ENCODE results near the gene IGLL1.
A peak's percentile ranks its signal among the peaks of the same experiment; 100 is the strongest.

IGLL1 gene

DNA sequence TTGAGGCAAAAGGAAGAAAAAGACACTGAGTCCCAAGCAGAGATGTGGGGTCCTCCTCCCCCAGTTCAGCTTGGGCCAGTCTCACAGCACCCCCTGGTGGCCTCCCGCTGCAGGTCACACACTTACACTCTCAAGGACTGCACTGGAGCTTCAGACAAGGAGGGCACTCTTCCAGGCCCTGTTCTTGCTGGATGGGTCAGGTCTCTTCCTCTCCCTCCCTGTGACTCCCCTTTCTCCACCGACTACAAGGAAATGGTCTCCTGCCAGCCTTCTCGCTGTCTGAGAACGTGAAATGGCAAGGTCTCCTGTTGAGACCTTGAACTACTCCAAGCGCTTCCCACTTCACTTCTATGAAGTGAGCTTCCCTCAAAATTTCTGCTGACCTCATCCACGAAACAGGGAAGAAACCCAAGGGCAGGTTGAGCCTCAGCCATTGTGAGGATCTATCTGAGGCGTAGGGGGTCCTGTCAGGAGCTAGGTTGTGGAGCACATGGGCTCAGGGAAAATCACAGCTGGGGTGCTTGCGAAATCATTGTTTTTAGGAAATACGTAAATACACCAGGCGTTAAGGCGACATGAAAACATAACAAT, 11.2 kb upstream of the IGLL1 start:
- DNase-seq: peak; percentile 81
- Histone ChIP-seq H3K27me3 (no peaks in the 10 kb centered on the region), H3K4me1 (no peaks in the 10 kb centered on the region), H3K9me3 (no peaks in the 10 kb centered on the region), H3K4me3 (ENCODE audit: low read depth, low read length) (no peak overlapping the region), H3K36me3 (no peaks in the 10 kb centered on the region)
- TF ChIP-seq, protein P1, sequence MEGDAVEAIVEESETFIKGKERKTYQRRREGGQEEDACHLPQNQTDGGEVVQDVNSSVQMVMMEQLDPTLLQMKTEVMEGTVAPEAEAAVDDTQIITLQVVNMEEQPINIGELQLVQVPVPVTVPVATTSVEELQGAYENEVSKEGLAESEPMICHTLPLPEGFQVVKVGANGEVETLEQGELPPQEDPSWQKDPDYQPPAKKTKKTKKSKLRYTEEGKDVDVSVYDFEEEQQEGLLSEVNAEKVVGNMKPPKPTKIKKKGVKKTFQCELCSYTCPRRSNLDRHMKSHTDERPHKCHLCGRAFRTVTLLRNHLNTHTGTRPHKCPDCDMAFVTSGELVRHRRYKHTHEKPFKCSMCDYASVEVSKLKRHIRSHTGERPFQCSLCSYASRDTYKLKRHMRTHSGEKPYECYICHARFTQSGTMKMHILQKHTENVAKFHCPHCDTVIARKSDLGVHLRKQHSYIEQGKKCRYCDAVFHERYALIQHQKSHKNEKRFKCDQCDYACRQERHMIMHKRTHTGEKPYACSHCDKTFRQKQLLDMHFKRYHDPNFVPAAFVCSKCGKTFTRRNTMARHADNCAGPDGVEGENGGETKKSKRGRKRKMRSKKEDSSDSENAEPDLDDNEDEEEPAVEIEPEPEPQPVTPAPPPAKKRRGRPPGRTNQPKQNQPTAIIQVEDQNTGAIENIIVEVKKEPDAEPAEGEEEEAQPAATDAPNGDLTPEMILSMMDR (IDR thresholded peaks at IDR 0.05; ENCODE audit: low read depth, low read length): peak; percentile 97

DNA sequence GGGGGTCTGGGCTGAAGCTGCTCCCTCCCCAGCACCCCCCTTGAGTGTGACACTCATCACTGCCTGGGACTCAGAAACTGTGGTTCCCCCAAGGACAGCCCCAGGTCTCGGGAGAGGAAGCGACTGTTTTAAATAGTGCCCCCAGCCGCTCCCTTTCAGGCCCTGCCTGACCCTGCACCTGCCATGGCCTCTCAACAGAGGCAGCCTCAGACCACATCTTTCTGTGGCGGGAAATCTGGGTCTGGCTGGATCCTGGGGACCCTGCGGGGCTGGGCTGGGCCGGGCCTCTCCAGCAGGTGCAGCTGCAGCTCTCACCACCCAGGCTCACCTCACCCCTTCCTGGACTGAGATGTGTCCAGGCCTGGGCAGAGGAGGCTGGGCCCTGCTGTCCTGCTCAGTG, 3.7 kb upstream of the IGLL1 start:
- Histone ChIP-seq H3K4me1 (no peaks in the 10 kb centered on the region), H3K9me3 (no peaks in the 10 kb centered on the region)
- TF ChIP-seq, protein P1 (IDR thresholded peaks at IDR 0.05; ENCODE audit: low read depth, low read length): no peak

DNA sequence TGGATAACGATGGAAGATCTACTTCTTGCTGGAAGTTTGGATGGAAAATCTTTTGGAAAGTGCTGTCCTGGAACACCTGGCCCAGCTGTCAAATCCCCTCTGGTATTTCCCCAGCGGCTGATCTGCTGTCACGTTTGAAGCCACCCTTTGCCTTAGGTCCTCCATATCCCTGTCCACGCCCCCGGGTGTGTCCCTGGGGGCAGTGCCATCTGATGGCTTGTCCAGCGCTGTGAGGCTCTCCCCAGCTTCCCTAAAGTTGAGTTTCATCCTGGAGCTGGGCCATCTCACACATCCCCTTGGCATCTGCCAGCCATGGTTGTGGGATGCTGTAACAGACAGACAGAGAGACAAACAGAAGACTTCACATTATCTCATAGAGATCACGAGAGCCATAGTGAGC, 3.1 kb upstream of the IGLL1 start:
- TF ChIP-seq, protein P1 (IDR thresholded peaks at IDR 0.05; ENCODE audit: low read depth, low read length): no peak
- Histone ChIP-seq H3K4me1 (no peaks in the 10 kb centered on the region), H3K9me3 (no peaks in the 10 kb centered on the region), H3K4me3 (ENCODE audit: low read depth, low read length) (no peak overlapping the region), H3K36me3 (no peaks in the 10 kb centered on the region), H3K27me3 (no peaks in the 10 kb centered on the region)
- DNase-seq: no peak

More for the DNA sequence above, 3.7 kb upstream of the IGLL1 start:
- H3K27me3 ChIP-seq: no peaks in the 10 kb centered on the region
- H3K4me3 ChIP-seq (ENCODE audit: low read depth, low read length): no peak overlapping the region
- DNase-seq: no peak
- no peaks in the 10 kb centered on the region for H3K36me3 ChIP-seq

DNA sequence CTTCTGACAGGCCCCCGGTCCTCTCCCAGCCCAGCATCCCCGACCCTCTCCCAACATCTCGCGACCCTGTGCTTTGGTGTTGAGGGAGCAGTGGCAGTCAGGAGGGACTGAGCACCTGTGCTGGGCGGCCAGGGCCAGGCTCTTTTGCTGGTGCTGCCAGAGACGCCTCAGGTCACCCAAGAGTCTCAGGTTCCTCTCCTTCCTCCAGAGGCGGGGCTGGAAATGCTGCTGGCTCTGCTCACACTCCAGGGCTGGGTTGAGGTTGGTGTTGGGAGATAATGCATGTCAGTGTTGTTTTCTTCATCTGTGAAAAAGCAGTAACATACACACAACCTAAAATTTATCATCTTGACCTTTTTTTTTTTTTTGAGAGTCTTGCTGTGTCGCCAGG, 1.2 kb upstream of the IGLL1 start:
- DNase-seq: no peak
- no peak overlapping the region for H3K4me3 ChIP-seq (ENCODE audit: low read depth, low read length)
- H3K4me1 ChIP-seq: no peaks in the 10 kb centered on the region
- H3K9me3 ChIP-seq: no peaks in the 10 kb centered on the region
- no peaks in the 10 kb centered on the region for H3K27me3 ChIP-seq
- no peaks in the 10 kb centered on the region for H3K36me3 ChIP-seq
- TF ChIP-seq, protein P1 (IDR thresholded peaks at IDR 0.05; ENCODE audit: low read depth, low read length): no peak

DNA sequence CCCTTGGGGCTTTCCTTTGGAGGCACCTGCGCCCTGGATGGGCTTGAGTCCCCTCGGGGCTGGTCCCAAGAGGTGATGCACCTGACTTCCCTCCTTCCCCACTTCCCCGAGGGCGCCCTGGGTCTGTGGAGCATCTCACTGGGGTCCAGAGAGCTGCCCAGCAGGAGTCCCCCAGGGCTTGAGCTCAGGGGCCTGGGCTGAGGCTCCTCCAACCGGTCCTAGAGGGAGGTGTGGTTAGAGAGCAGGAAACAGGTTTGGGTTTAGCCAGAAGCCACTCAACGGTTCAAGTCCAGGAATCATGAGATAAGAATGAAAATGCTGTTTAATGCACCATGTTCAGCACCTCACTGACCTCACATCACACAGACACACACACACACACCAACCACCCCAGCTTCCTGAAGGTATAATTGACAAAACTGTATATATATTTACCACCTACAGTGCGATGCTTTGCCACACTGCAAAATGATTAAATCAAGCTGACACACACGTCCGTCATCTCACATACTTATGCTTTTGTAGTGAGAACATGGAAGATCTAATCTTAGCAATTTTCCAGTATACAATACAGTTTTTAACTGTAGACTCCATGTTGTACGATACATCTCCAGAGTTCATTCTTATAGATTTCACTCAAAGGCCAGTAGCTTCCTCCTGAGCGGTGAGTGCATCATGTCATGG, 628 bp upstream of the IGLL1 start:
- H3K9me3 ChIP-seq: no peaks in the 10 kb centered on the region
- TF ChIP-seq, protein P1 (IDR thresholded peaks at IDR 0.05; ENCODE audit: low read depth, low read length): no peak
- H3K36me3 ChIP-seq: no peaks in the 10 kb centered on the region
- H3K4me3 ChIP-seq (ENCODE audit: low read depth, low read length): no peak overlapping the region
- DNase-seq: no peak
- no peaks in the 10 kb centered on the region for H3K4me1 ChIP-seq
- no peaks in the 10 kb centered on the region for H3K27me3 ChIP-seq

DNA sequence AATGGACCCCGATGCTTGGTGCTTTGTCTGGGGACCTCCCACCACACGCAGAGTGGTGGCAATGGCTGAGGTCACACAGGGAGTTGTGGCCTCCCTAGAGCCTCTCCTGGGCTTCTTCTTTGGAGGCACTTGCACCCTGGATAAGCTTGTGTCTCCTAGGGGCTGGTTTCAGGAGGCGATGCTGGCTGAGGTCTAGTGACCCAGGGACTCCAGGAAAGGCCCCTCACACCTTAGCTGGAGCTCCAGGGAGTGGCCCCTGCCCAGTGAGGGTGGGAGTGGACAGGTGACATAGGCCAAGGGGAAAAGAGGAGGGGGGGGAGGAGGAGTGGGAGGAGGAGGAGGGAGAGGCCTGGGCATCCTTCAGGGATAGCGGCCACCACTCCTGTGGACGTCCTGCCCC, 810 bp downstream of the IGLL1 start:
- H3K36me3 ChIP-seq: no peaks in the 10 kb centered on the region

More for the DNA sequence above, 810 bp downstream of the IGLL1 start:
- DNase-seq: no peak
- Histone ChIP-seq H3K9me3 (no peaks in the 10 kb centered on the region), H3K27me3 (no peaks in the 10 kb centered on the region), H3K4me3 (ENCODE audit: low read depth, low read length) (no peak overlapping the region), H3K4me1 (no peaks in the 10 kb centered on the region)
- TF ChIP-seq, protein P1 (IDR thresholded peaks at IDR 0.05; ENCODE audit: low read depth, low read length): no peak
